ENCODE measurements around the gene NEUROD2.

- TF ChIP-seq, protein P1, sequence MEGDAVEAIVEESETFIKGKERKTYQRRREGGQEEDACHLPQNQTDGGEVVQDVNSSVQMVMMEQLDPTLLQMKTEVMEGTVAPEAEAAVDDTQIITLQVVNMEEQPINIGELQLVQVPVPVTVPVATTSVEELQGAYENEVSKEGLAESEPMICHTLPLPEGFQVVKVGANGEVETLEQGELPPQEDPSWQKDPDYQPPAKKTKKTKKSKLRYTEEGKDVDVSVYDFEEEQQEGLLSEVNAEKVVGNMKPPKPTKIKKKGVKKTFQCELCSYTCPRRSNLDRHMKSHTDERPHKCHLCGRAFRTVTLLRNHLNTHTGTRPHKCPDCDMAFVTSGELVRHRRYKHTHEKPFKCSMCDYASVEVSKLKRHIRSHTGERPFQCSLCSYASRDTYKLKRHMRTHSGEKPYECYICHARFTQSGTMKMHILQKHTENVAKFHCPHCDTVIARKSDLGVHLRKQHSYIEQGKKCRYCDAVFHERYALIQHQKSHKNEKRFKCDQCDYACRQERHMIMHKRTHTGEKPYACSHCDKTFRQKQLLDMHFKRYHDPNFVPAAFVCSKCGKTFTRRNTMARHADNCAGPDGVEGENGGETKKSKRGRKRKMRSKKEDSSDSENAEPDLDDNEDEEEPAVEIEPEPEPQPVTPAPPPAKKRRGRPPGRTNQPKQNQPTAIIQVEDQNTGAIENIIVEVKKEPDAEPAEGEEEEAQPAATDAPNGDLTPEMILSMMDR (conservative IDR thresholded peaks at IDR 0.05): no peak
- no peak for TF ChIP-seq ZFX (IDR thresholded peaks at IDR 0.05)
These were observed 15.5 kb downstream of the NEUROD2 start for GRCh38 chr17:39591958-39592954.
